Activated CD4-positive, alpha-beta T cell treated with anti-CD3 and anti-CD28 coated beads, Interleukin-10, Interleukin-2, amounts not matched to agents 100 ng/mL and 50 ng/mL, durations not matched to agents 16 hours and 8 hours (primary cell): ENCODE results near the gene KRT14.
"Not testable (repeated sequence)": the region's sequence is repeated elsewhere in the genome, so short reads cannot be mapped to it uniquely, and the experiment has no call there.

Experiments used
- DNase-seq: peaks from one replicate; pipeline ENCODE4 v3.0.0-alpha.2; 2020

KRT14 gene

DNA sequence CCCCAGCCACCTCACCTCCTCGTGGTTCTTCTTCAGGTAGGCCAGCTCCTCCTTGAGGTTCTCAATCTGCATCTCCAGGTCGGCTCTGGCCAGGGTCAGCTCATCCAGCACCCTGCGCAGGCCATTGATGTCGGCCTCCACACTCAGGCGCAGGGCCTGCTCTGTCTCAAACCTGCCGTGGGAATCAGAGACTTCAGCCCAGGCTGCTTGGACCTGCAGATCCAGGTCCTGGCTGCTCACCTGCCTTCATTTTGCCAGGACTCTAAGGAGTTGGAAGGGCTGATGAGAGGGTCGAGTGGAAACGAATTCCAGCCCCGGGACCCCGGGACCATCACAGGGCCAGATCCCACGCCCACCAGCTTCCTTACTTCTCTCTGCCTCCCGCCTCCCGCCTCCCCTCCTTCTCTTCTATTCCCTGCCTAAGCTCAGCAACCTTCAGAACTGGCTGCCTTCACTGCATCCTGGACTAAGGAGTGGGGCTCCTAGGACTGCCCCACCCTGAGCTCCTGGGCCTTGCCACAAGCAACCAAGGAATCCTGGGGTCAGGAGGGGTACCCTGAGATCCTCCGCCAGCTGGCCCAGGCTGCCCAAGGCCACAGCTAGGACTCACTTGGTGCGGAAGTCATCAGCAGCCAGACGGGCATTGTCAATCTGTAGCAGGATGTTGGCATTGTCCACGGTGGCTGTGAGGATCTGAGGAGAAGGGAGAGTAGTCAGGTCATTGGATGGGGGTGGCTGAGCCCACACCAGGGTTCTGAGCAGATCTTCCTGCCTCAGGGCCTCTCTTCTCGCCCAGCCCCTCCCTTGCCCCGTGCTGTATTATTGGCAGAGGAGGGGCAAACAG, 35.9 kb upstream of the KRT14 start:
- not testable (repeated sequence) for DNase-seq

DNA sequence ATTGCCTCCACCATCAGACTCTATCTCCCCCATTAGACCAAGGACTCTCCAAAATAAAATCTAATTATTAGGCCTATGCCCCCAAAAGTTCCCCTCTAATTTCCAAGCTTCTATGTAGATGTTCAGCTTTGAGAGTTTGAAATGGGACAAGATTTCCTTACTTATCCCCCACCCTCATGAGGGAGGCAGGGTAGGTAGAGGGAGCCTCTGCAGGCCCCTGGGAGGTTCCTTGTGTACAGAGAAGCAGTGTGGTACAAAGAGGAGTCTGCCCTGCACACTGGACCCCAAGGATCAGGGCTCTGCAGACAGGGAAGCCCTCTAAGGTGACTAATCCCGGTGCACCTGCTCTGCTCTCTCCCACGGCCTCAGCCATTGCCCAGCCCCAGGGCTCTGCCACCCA, 35.2 kb upstream of the KRT14 start:
- DNase-seq = no peak

DNA sequence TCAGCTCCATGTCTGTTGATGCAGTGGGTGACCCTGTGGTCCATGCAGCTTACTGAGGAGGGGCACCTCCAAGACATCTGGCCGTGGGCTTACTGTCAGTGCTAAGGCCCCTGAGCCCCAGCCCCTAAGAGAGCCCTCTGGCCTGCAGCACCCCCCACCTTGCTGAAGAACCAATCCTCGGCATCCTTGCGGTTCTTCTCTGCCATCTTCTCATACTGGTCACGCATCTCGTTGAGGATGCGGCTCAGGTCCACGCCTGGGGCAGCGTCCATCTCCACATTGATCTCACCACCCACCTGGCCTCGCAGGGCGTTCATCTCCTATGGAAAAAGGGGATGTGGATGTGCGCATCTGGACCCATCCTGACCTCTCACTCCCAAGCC, 34.7 kb upstream of the KRT14 start:
- DNase-seq = not testable (repeated sequence)

DNA sequence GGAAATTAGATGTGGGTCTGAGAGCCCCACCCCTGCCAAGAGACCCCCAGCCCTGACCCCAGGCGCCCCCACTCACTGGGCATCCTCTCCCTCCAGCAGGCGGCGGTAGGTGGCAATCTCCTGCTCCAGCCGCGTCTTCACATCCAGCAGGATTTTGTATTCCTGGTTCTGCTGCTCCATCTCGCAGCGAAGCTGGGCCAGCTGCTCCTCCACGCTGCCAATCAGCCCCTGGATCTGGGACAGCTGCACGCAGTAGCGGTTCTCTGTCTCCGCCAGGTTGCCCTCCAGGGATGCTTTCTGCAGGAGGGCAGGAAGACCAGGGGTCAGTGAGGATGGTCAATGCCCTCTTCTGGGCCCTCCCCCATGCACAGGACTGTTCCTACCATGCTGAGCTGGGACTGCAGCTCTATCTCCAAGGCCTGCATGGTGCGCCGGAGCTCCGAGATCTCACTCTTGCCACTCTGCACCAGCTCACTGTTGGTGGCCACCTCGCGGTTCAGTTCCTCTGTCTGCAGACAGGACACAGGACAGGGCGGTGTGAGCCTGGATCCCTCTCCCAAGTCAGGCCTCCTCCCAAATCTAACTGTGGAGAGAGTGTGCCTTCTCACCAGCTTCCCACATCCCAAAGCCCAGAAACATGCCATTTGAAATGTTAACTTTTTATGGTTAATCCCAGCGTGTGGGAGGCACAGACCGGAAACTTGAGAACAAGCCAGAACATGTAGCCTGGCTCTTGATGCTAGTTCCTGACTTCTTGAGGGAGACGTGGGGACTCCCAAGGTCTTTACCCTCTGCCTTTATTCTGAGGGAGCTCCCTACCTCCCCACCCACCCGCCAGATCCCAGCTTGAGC, 34.1 kb upstream of the KRT14 start:
- DNase-seq = no peak

DNA sequence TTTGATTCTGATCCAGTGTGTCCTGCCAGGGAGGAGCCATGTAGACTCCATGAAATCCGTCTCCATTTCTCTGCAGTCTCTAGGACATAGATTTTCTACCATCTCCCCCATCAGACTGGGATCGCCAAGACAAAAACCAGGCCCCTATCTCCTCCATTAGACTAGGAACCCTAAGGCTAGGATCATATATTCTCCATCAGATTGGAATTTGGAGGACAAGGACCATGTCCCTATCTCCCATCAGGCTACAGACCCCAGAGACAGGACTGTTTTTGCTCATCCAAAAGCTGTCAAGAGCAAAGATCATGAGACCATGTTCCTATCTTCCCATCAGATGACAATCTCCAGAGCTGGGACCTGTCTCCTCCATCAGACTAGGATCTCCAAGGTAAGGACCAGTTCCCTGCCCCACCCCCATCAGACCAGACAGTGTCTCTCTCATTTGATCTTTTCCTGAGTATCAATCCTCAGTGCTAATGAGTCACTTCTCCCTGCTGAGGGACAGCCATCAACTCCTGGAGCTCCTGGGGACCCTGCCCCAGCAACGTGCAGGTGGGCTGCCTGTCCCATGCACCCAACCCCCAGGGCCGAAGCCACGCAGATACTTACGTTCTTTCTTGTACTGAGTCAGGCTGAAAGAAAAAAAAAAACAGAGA, 33.4 kb upstream of the KRT14 start:
- not testable (repeated sequence) for DNase-seq

DNA sequence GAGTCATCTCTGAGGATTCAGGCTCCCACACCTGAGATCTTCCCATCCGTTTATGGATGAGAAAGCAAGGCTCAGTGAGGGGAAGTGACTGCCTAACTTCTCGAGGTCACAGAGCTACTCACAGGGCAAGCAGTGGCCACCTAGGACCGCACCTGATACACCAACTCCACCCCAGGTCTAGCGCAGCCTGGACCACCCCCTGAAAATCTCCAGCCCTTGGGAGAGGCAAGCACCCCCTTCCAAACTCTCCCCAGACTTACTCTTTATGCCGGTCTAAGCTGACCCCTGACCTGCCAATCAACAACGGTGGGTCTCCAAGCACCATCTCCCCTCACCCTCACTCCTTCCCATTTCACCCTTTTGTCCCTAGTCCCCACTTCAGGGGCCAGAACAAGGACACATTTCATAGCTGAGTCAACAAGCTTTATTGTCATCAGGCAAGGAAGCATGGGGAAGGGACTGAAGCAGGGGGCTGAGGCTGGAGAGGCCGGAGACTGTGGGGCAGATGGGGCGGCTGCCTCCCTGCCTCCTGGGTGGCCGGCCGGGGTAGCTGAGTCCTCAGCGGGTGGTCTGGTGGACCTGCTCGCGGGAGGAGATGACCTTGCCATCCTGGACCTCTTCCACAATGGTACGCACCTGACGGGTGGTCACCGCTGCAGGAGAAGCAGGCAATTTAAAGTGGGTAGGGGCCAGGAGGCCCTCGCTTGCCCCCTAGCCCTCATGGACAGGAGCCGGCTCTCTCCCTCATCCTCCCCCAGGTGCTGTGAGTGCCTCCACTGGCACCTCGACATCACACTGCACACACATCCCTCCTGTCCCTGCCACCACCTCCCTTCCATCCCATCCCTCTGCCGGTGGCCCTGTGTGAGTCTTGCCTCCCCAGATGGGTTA, 32.6 kb upstream of the KRT14 start:
- DNase-seq = no peak

DNA sequence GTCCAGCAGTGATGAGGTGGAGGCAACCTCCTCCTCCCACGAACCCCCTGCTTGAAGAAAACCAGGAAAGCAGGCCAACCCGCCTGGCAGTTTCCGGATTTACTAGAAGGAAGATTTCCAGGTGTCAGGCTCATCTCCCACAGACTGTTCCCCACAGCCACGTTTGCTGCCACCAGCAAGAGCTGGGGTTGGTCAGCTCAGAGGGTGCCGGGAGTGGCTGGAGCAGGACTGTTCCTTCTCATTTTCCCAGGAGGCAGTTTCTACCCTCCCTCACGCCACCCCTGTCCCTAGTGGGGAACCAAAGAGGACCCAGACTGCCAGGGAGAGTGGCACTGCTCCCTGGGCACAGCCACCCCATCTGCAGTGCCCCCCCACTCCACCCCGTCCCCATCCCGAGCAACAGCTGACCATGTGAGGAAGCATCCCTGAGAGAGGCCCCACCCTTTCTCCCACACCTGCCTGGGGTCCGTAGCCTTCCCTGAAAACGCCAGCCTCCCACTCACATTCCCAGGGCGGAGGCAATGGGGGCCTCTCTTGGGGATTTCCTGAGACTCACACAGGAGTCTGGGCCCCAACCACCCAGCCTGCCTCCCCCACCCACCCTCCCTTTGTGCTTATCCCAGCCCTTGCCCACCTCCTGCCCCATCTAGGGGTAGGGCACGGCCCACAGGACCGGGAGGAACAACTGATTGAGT, 31.8 kb upstream of the KRT14 start:
- DNase-seq = no peak

DNA sequence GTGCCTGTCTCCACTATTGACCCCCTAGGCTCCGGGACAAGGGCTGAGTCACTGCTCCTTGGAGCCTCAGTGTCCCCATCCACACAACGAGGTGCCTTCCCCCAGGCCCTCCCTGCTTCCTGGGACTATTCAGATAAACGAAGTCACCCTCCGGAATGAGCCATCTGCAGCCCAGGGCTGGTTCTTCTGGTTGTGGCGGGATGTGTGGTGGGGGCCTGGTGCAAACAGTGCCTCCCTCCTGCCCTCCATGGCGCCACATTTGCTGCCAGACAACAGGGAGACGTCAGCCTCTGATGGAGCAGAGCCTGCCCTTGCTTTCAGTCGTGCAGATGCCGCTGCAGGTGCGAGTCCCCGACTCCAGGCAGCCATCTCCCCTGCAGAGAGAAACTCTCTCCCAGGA, 31.0 kb upstream of the KRT14 start:
- DNase-seq = no peak

DNA sequence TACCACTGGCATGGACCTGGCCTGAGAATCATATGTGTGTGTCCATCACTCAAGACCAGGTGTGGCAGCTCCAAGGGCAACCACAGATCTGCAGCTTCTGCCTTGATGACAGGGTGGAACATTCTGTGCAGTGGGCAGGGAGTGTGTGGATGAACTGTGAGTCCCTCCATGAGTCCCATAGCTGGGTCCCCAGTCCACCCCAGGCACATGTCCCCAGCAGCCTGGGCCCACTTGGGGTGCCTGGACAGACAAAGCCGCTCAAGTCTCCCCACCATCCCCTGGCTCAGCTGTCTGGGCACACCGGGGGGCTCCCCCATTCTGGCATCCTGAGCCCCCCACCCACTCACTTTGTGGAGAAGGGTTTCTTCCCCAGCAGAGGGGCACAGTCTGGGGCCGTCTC, 30.4 kb upstream of the KRT14 start:
- DNase-seq = no peak

DNA sequence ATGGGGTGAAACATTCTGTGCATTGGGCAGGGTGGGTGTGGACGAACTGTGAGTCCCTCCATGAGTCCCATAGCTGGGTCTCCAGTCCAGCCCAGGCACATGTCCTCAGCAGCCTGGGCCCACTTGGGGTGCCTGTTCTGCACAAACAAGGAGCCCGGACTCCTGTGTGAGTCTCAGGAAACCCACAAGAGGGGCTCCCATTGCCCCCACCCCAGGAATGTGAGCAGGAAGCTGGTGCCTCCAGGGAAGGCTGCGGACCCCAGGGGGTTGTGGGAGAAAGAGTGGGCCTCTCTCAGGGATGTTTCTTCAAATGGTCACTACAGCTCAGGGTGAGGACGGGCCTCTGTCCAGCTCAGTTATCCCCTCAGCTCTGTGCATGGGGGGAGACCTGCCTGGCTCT, 29.8 kb upstream of the KRT14 start:
- DNase-seq = not testable (repeated sequence)

DNA sequence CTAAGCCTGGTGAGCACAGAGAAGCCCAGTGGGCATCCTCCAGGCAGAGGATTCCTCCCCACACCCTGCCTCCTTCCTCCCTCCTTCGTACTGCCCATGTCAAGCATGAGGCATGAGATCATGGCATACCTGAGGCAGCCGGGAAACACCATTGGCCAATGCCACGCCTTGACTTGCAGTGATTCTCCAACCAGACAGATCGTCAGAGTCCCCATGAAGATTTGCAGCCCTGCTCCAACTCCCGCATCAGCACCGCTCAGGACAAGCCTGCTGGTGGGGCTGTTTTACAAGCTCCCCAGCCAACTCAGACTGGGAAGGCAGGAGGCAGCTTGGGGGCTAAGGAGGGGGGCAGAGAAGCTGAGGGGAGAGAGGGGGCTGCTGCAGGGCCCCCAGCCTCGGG, 28.8 kb upstream of the KRT14 start:
- DNase-seq = no peak

DNA sequence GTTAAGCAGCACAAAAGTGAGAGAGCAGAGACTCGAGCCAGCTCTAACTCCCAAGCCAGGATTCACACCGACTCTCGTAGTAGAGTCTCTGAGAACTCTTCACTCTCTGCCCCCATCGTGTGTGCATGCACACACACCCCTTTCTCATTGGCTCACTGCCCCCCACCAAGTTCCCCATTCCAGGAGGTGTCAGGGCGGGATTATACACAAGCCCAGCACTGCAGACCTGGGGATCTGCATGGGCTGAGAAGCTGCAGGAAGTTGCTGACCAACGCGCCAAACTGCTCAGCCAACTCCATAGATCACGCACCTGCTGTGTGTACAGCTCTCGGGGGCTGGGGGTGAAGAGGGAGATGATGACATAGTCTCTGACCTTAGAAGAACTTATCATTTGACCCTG, 28.1 kb upstream of the KRT14 start:
- not testable (repeated sequence) for DNase-seq

DNA sequence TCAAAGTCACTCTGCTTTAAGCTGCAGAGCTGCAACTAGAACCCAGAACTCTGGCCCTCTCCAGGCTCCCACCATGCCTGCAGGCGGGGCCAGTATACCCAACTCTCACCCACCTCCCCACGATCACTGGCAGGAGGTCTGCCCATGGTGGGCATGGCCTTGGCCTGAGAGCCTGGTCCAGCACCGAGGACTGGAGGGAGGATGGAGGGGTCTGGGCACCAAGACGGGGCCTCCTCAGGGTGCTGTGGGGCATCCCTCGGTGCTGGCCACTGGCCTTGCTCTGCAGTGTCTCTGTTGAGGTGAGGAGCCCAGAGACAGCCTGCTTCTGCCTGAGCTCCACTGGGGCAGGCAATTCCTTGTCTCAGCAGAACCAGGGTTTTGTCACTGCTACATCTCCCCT, 27.4 kb upstream of the KRT14 start:
- no peak for DNase-seq

DNA sequence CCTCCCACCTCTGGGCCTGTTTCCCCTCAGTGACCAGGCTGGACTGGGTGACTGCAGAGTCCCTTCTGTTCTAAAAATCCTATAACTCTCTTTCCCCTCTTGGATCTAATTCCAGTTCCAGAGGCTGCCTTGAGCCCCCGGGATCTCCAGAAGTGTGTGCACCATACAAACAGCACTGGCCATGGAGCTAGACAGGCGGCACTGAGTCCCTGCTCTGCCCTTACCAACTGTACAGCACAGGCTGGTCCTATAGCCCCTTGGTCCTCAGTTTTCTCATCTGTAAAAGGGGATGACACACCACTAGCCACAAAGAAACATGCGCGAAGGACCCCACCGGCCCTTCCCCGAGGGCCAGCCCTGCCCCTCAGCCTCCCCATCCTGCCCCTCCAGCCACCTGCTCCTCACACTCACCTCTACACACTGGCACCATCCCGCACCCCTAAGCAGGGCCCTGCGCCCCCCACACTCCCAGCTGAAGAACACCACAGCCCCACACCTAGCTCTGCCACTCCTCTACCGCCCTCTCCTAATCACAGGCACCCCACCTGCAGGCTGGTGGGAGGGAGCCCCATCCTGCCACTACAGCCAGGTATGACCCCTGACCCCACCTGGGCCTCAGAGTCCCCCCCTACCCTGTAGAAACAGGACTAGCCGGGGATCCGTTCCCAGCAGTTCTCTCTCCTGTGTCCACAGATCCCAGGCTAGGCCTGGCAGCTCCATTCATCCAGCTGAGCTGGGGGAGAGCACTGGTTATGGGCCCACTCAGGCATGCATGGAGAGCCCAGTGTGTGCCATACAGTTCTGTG, 26.8 kb upstream of the KRT14 start:
- no peak for DNase-seq

DNA sequence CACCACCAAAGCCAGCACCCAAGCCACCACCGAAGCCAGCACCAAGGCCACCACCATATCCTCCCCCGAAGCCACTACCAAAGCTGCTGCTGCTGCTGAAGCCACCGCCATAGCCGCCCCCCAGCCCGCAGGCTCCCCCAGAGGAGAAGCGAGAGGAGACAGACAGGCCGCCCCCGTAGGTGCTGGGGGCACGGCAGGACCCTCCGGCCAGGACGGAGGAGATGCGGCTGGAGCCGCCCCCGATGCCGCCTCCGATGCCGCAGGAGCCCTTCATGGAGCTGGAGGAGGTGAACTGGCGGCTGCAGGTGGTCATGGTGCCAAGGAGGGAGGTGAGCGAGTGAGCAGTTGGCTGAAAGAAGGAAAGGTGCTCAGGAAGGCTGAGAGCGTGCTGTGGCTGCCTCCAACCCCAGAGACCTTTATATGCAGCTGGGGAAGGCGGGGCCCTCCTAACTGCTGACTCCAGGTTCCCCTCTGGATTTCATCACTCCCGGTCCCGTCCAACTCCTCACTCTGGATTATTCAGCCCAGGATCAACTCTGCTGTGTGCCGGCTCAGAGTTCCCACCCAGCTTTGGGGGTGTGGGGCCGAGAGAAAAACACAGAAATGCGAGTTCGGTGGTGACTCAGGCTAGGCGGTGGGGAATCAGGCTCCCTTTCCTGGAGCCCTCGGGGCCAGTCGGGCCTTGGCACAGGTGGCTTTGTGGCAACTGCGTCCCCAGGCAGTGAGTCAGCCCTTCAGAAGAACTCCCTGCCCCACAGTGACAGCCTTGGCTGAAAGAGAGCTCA, 25.9 kb upstream of the KRT14 start, which contains the start of gene KRT16:
KRT16 (minus strand) TSS at position 392 of the 785 bp plus-strand sequence; CDS start at position 313, 79 bp downstream.
- DNase-seq = not testable (repeated sequence)

DNA sequence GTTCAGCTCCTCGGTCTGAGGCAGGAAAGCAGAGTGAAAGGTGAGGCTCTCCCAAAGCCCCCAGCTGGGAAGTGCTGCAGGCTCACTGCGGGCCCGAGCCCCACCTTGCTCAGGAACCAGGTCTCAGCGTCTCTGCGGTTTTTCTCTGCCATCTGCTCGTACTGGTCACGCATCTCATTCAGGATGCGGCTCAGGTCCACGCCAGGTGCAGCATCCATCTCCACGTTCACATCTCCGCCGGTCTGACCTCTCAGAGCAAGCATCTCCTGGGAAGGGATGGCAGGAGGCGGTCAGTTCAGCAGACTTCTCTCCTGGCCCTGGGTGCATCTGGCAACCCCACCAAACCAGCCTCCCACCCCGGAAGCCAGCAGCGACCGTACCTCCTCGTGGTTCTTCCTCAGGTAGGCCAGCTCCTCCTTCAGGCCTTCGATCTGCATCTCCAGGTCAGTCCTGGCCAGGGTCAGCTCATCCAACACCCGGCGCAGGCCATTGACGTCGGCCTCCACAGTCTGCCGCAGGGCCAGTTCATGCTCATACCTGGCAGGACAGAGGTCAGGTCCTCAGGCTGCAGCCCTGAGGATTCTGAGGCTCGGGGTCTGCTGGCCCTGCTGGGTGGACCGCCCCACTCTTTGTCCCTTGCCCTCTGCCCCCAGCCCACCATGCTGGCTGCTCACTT, 24.4 kb upstream of the KRT14 start:
- DNase-seq = no peak

DNA sequence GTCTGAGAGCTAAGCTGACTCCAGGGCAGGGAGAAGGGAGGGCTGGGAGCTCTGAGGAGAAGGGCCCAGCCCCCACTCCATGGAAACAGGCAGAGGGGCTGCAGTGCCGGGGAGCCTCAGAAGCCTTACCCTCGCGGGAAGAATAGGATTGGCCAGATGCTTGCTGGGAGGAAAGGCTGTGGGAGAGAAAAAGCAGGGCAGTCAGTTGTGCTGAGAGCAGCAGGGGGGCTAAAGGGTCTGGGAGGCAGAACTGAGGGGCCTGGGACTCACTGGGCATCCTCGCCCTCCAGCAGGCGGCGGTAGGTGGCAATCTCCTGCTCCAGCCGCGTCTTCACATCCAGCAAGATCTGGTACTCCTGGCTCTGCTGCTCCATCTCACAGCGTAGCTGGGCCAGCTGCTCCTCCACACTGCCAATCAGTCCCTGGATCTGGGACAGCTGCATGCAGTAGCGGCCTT, 23.4 kb upstream of the KRT14 start:
- DNase-seq = not testable (repeated sequence)

DNA sequence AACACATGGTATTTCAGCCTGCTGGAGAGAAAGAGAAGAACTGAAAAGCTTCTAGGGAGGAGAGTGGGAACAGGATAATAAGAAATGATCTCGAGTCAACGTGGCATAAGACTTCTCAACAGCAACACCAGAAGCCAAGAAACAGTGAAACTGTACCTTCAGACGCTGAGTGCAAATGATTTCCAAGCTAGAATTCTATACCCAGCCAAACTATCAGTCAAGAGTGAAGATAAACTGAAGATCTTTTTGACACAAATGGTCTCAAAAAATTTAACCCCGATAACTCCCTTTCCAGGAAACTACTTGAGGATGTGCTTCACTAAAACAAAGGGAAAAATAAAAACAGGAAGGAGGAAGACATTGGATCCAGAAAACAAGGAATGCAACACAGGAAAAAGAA, 20.2 kb upstream of the KRT14 start:
- DNase-seq = not testable (repeated sequence)

DNA sequence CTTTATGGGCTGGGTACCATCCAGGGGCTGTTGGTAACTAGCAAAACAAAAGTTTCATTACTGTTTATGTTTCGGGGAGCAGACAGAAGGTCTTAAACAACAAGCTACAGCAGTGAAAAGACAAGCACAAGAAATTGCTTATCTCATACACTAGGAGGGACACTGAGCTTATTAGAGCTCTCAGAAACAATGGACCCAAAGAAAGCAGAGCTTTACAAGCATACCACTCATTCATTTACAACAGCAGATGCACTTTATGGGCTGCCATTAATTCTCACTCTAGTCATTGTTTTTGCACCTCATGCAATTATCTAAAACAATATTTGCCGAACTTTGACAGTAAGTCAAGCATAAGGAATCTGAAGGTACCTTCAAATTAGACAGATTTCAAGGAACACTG, 15.8 kb upstream of the KRT14 start:
- no peak for DNase-seq
